ENCODE results near the gene MYO16.

- TF ChIP-seq GATA2 (IDR thresholded peaks at IDR 0.05; ENCODE audit: low read depth, low read length) (no peak), GATA3 (IDR thresholded peaks at IDR 0.05; ENCODE audit: low read depth, low read length) (no peak)
These were observed 580.1 kb downstream of the MYO16 start for GRCh38 chr13:109209526-109209925.
